ENCODE data around the gene MBOAT7. TPM values are rescaled to one million over a fixed set of nuclear protein-coding genes. Genes with fewer than 3 reads are reported as not detected.
"Not testable (repeated sequence)": the region's sequence is repeated elsewhere in the genome, so short reads cannot be mapped to it uniquely, and the experiment has no call there.

MBOAT7 gene
- polyA plus RNA-seq, 1 donor (not counting 4 experiments of a cell fraction or from before 2014, with no cell fraction given) = 41.3 TPM

GRCh38 chr19:54207983-54208783 lies 18.8 kb upstream of the MBOAT7 start:
- no peak overlapping the region for H3K4me2 ChIP-seq (ENCODE audit: control insufficient read depth, extremely low read depth, insufficient read depth, low read depth, low read length)
- dilution Hi-C loops (cut with MboI; ENCODE audit: extremely low pct_ligation_motif_present, low sequenced_read_pairs) = no loop called here
- no peak overlapping the region for H3K9ac ChIP-seq (ENCODE audit: control insufficient read depth, extremely low read depth, insufficient read depth, low read length)
- H2AFZ ChIP-seq (ENCODE audit: control insufficient read depth, low read length) = no peak overlapping the region
- H4K20me1 ChIP-seq (ENCODE audit: control insufficient read depth, extremely low read depth, insufficient read depth, low read length) = peaks cover 50% of the 10 kb centered on the region
- H3K27me3 ChIP-seq (ENCODE audit: control insufficient read depth, extremely low read depth, insufficient read depth, low read length) = no peaks in the 10 kb centered on the region
- no peak for TF ChIP-seq EZH2 (IDR thresholded peaks at IDR 0.05; ENCODE audit: low read length)
- TF ChIP-seq, protein P1, sequence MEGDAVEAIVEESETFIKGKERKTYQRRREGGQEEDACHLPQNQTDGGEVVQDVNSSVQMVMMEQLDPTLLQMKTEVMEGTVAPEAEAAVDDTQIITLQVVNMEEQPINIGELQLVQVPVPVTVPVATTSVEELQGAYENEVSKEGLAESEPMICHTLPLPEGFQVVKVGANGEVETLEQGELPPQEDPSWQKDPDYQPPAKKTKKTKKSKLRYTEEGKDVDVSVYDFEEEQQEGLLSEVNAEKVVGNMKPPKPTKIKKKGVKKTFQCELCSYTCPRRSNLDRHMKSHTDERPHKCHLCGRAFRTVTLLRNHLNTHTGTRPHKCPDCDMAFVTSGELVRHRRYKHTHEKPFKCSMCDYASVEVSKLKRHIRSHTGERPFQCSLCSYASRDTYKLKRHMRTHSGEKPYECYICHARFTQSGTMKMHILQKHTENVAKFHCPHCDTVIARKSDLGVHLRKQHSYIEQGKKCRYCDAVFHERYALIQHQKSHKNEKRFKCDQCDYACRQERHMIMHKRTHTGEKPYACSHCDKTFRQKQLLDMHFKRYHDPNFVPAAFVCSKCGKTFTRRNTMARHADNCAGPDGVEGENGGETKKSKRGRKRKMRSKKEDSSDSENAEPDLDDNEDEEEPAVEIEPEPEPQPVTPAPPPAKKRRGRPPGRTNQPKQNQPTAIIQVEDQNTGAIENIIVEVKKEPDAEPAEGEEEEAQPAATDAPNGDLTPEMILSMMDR (optimal IDR thresholded peaks at IDR 0.05 in 1 of 3, IDR thresholded peaks at IDR 0.05 in 1 of 3, conservative IDR thresholded peaks at IDR 0.05 in 1 of 3; ENCODE audit: extremely low read depth in 1 of 3, insufficient read depth in 2 of 3, low read length in 3 of 3) = no peak
- no peak overlapping the region for H3K4me3 ChIP-seq (ENCODE audit: control insufficient read depth in 2 of 3, extremely low read depth in 1 of 3, insufficient read depth in 2 of 3, low read depth in 1 of 3, low read length in 3 of 3)
- no peak for FAIRE-seq
- H3K27ac ChIP-seq (ENCODE audit: control insufficient read depth, insufficient read depth, low read length) = no peak overlapping the region
- peaks cover 33 to 43% of the 10 kb centered on the region in 2 experiments for H3K36me3 ChIP-seq (ENCODE audit: control insufficient read depth in 2 of 2, extremely low read depth in 1 of 2, insufficient read depth in 2 of 2, low read length in 2 of 2)
- H3K79me2 ChIP-seq (ENCODE audit: control insufficient read depth, insufficient read depth, low read length) = peaks cover 38% of the 10 kb centered on the region
- DNase-seq (ENCODE audit: low read depth, low spot score) = no peak
- no peaks in the 10 kb centered on the region for H3K9me3 ChIP-seq (ENCODE audit: control insufficient read depth, low read depth, low read length)
- H3K9me1 ChIP-seq (ENCODE audit: control insufficient read depth, extremely low read depth, insufficient read depth, low read length) = peaks cover 2% of the 10 kb centered on the region
- H3K4me1 ChIP-seq (ENCODE audit: control insufficient read depth, extremely low read depth, insufficient read depth, low read length) = peaks cover 6% of the 10 kb centered on the region

GRCh38 chr19:54207676-54207982 lies 18.2 kb upstream of the MBOAT7 start:
- TF ChIP-seq, protein P1 (optimal IDR thresholded peaks at IDR 0.05 in 1 of 3, IDR thresholded peaks at IDR 0.05 in 1 of 3, conservative IDR thresholded peaks at IDR 0.05 in 1 of 3; ENCODE audit: extremely low read depth in 1 of 3, insufficient read depth in 2 of 3, low read length in 3 of 3) = no peak
- no peak for TF ChIP-seq EZH2 (IDR thresholded peaks at IDR 0.05; ENCODE audit: low read length)
- Histone ChIP-seq H3K9me3 (ENCODE audit: control insufficient read depth, low read depth, low read length) (no peaks in the 10 kb centered on the region), H3K36me3 (ENCODE audit: control insufficient read depth in 2 of 2, extremely low read depth in 1 of 2, insufficient read depth in 2 of 2, low read length in 2 of 2) (peaks cover 35 to 48% of the 10 kb centered on the region in 2 experiments), H3K4me1 (ENCODE audit: control insufficient read depth, extremely low read depth, insufficient read depth, low read length) (peaks cover 12% of the 10 kb centered on the region), H3K27me3 (ENCODE audit: control insufficient read depth, extremely low read depth, insufficient read depth, low read length) (no peaks in the 10 kb centered on the region), H4K20me1 (ENCODE audit: control insufficient read depth, extremely low read depth, insufficient read depth, low read length) (peaks cover 56% of the 10 kb centered on the region), H3K4me3 (ENCODE audit: control insufficient read depth in 2 of 3, extremely low read depth in 1 of 3, insufficient read depth in 2 of 3, low read depth in 1 of 3, low read length in 3 of 3) (no peak overlapping the region), H3K9me1 (ENCODE audit: control insufficient read depth, extremely low read depth, insufficient read depth, low read length) (peaks cover 2% of the 10 kb centered on the region), H3K27ac (ENCODE audit: control insufficient read depth, insufficient read depth, low read length) (no peak overlapping the region), H3K79me2 (ENCODE audit: control insufficient read depth, insufficient read depth, low read length) (peaks cover 43% of the 10 kb centered on the region), H2AFZ (ENCODE audit: control insufficient read depth, low read length) (no peak overlapping the region), H3K4me2 (ENCODE audit: control insufficient read depth, extremely low read depth, insufficient read depth, low read depth, low read length) (no peak overlapping the region), H3K9ac (ENCODE audit: control insufficient read depth, extremely low read depth, insufficient read depth, low read length) (no peak overlapping the region)
- FAIRE-seq (no peak), DNase-seq (ENCODE audit: low read depth, low spot score) (no peak)
- dilution Hi-C loops (cut with MboI; ENCODE audit: extremely low pct_ligation_motif_present, low sequenced_read_pairs) = no loop called here

DNA sequence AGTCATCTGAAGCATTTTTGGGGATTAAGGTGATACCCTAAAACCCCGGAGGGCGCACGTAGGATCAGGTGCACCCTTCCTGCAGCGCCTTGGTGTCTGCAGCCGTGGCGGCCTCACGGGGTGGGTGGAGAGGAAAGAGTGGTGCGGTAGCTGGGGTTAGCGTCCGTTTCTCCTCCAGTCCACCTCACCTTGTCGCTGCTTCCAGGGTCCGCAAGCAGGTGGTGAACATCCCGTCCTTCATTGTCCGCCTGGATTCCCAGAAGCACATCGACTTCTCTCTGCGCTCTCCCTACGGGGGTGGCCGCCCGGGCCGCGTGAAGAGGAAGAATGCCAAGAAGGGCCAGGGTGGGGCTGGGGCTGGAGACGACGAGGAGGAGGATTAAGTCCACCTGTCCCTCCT lies 17.8 kb upstream of the MBOAT7 start:
- H3K4me2 ChIP-seq (ENCODE audit: control insufficient read depth, extremely low read depth, insufficient read depth, low read depth, low read length); DNase-seq (ENCODE audit: low read depth, low spot score); H3K9me1 ChIP-seq (ENCODE audit: control insufficient read depth, extremely low read depth, insufficient read depth, low read length); FAIRE-seq; H3K27me3 ChIP-seq (ENCODE audit: control insufficient read depth, extremely low read depth, insufficient read depth, low read length); H3K9me3 ChIP-seq (ENCODE audit: control insufficient read depth, low read depth, low read length); H3K9ac ChIP-seq (ENCODE audit: control insufficient read depth, extremely low read depth, insufficient read depth, low read length); H3K27ac ChIP-seq (ENCODE audit: control insufficient read depth, insufficient read depth, low read length); dilution Hi-C loops (cut with MboI; ENCODE audit: extremely low pct_ligation_motif_present, low sequenced_read_pairs); H2AFZ ChIP-seq (ENCODE audit: control insufficient read depth, low read length); H3K4me3 ChIP-seq (ENCODE audit: control insufficient read depth in 2 of 3, extremely low read depth in 1 of 3, insufficient read depth in 2 of 3, low read depth in 1 of 3, low read length in 3 of 3): not testable (repeated sequence)
- peaks cover 48% of the 10 kb centered on the region for H3K79me2 ChIP-seq (ENCODE audit: control insufficient read depth, insufficient read depth, low read length)
- peaks cover 60% of the 10 kb centered on the region for H4K20me1 ChIP-seq (ENCODE audit: control insufficient read depth, extremely low read depth, insufficient read depth, low read length)
- peaks cover 16% of the 10 kb centered on the region for H3K4me1 ChIP-seq (ENCODE audit: control insufficient read depth, extremely low read depth, insufficient read depth, low read length)
- peaks cover 39 to 53% of the 10 kb centered on the region in 2 experiments for H3K36me3 ChIP-seq (ENCODE audit: control insufficient read depth in 2 of 2, extremely low read depth in 1 of 2, insufficient read depth in 2 of 2, low read length in 2 of 2)

Data from keratinocyte (primary cell).